Adrenal gland (tissue), 12 donors: ENCODE measurements around the gene AKR1D1. TPM values are rescaled to one million over a fixed set of nuclear protein-coding genes. Genes with fewer than 3 reads are reported as not detected.

Source experiments
- DNase-seq, 7 donors: peaks; one replicate each; pipeline ENCODE4 v3.0.0-alpha.2; 2019 to 2020
- H3K27ac ChIP-seq, 5 donors: fragments of 200-600 bp; sonication (generic) in 4 of 5; 1 replicate in 3 of 5; 2 replicates in 2 of 5; pipeline versions ENCODE4 v1.5.1 to v1.8.0; 2016 to 2020; ENCODE audit warnings: mild to moderate bottlenecking in 1 of 5
- H3K27me3 ChIP-seq: fragments of 200-600 bp; 2 replicates; pipeline ENCODE4 v1.8.0; 2021
- H3K36me3 ChIP-seq, 2 donors: fragments of 200-600 bp; replicated peaks in 1 of 2; 1 replicate in 1 of 2; 2 replicates in 1 of 2; pipeline versions ENCODE4 v1.5.1 to v1.8.0; 2018 to 2022
- H3K4me1 ChIP-seq, 2 donors: fragments of 200-600 bp; replicated peaks in 1 of 2; 1 replicate in 1 of 2; 2 replicates in 1 of 2; pipeline versions ENCODE4 v1.5.1 to v1.8.0; 2018 to 2021
- H3K4me3 ChIP-seq, 4 donors: fragments of 200-600 bp; sonication (generic) in 3 of 4; one replicate each; pipeline ENCODE4 v1.5.1; 2016 to 2018
- H3K9me3 ChIP-seq, 3 donors: fragments of 200-600 bp; sonication (generic) in 1 of 3; replicated peaks in 1 of 3; 1 replicate in 2 of 3; 2 replicates in 1 of 3; pipeline versions ENCODE4 v1.5.1 to v1.8.0; 2016 to 2021
- CTCF ChIP-seq, 6 experiments: fragments of 450-650 bp in 4 of 6; fragments of 200-600 bp in 2 of 6; sonication (generic) in 1 of 6; IDR thresholded peaks; 1 replicate in 5 of 6; 2 replicates in 1 of 6; pipeline versions ENCODE4 v1.5.1 to v1.8.0; 2016 to 2021; ENCODE audit warnings: antibody characterized with exemption in 6 of 6, mild to moderate bottlenecking in 2 of 6, moderate library complexity in 1 of 6
- POLR2A ChIP-seq, 2 donors: fragments of 450-650 bp; IDR thresholded peaks; one replicate each; pipeline ENCODE4 v1.6.1; 2017; ENCODE audit warnings: antibody characterized with exemption in 2 of 2, mild to moderate bottlenecking in 2 of 2, moderate library complexity in 1 of 2
- WGBS, 4 donors: extraction: QIAGEN DNeasy Blood & Tissue Kit in 2 of 4; methylation state at CpG; one replicate each; pipeline versions ENCODE4 v1.1.5 to v1.1.7; 2013 to 2017; 5-methylcytosine and 5-hydroxymethylcytosine counted together
- intact Hi-C, 2 donors: fragments of 100-400 bp; cut with DNase I; formaldehyde crosslinking; loops; one replicate each; pipeline versions ENCODE4 v1.14.1 to v1.15.0; 2022 to 2023
- polyA plus RNA-seq, 3 donors: library from polyadenylated mRNA; stranded (reverse); fragments of 200-250 nt in 2 of 3; fragments of 350-450 nt in 1 of 3; fragmentation: Illumina TruSeq in 1 of 3; extraction: RNeasy Lipid Tissue Mini Kit (QIAGEN cat#74804) in 1 of 3; gene quantifications; one replicate each; pipeline ENCODE4 v1.2.3, GENCODE V29; 2013 to 2014
- total RNA-seq, 9 donors: library from RNA; depleted of rRNA in 4 of 9; stranded (reverse); fragments of >200 nt in 4 of 9; fragments of 120-200 nt in 1 of 9; fragmentation: NEBNext Ultra II Directional in 1 of 9; extraction: Animal tissue kit (Norgen Biotek cat#: 25700) in 1 of 9; gene quantifications; one replicate each; pipeline versions ENCODE4 v1.1.0 to v1.2.4, GENCODE V29; 2013 to 2023
- donor health status: healthy with polysubstance abuse.
- donor health status: Bipolar disorder and iron deficiency.
- donor health status: DM: yes; HTN: yes; CAD: no.
- donor health status: DM: no; HTN: no; CAD: no.
- donor health status: DM: no; HTN: no; CAD: no.
- donor health status: DM: yes; HTN: yes; CAD: no.

AKR1D1 gene
- total and polyA plus RNA-seq, 12 donors, result 0.17 to 0.31 (median 0.22) TPM; not detected in 8

GRCh38 chr7:138127996-138128395 is 51.7 kb downstream of the AKR1D1 start:
- no peaks in the 10 kb centered on the region for H3K27me3 ChIP-seq
- no peaks in the 10 kb centered on the region for H3K9me3 ChIP-seq
- no peak overlapping the region for H3K4me3 ChIP-seq
- no peaks in the 10 kb centered on the region for H3K4me1 ChIP-seq
- no peak overlapping the region for H3K27ac ChIP-seq
- WGBS, 4 donors, result 39 to 45% (median 44%) methylated on average over 2 of the region's 2 CpGs
- intact Hi-C loops, result no loop called here
- H3K36me3 ChIP-seq, result no peaks in the 10 kb centered on the region
- DNase-seq, result no peak
- TF ChIP-seq CTCF (IDR thresholded peaks at IDR 0.05), result no peak
- TF ChIP-seq POLR2A (IDR thresholded peaks at IDR 0.05), result no peak

GRCh38 chr7:138129551-138130165 is 53.4 kb downstream of the AKR1D1 start:
- no peak overlapping the region for H3K4me3 ChIP-seq
- H3K27ac ChIP-seq, result no peak overlapping the region
- no peak for DNase-seq
- H3K36me3 ChIP-seq, result no peaks in the 10 kb centered on the region
- H3K9me3 ChIP-seq, result peaks cover 0 to 4% (median 0%) of the 10 kb centered on the region in 3 donors
- H3K4me1 ChIP-seq, result no peaks in the 10 kb centered on the region
- intact Hi-C loops, result no loop called here
- WGBS, 4 donors, result 86 to 98% (median 89%) methylated on average over 2 to 3 of the region's 3 CpGs
- TF ChIP-seq POLR2A (IDR thresholded peaks at IDR 0.05) (no peak), CTCF (IDR thresholded peaks at IDR 0.05) (no peak)
- H3K27me3 ChIP-seq, result no peaks in the 10 kb centered on the region

- Histone ChIP-seq H3K4me1 (no peaks in the 10 kb centered on the region), H3K36me3 (no peaks in the 10 kb centered on the region), H3K27ac (no peak overlapping the region), H3K27me3 (no peaks in the 10 kb centered on the region), H3K9me3 (peaks cover 0 to 4% (median 0%) of the 10 kb centered on the region in 3 donors), H3K4me3 (no peak overlapping the region)
- 65 to 78% (median 73%) methylated on average over 2 of the region's 2 CpGs for WGBS, 4 donors
- intact Hi-C loops, result no loop called here
- no peak for DNase-seq
- no peak for TF ChIP-seq POLR2A (IDR thresholded peaks at IDR 0.05)
Observed at GRCh38 chr7:138137423-138138171, 61.3 kb downstream of the AKR1D1 start.

- peaks cover 0 to 2% (median 0%) of the 10 kb centered on the region in 3 donors for H3K9me3 ChIP-seq
- H3K4me3 ChIP-seq, result no peak overlapping the region
- intact Hi-C loops, result no loop called here
- H3K27ac ChIP-seq, result no peak overlapping the region
- 55 to 87% (median 76%) methylated on average over 2 to 3 of the region's 3 CpGs for WGBS, 4 donors
- no peaks in the 10 kb centered on the region for H3K36me3 ChIP-seq
- no peak for DNase-seq
- H3K27me3 ChIP-seq, result no peaks in the 10 kb centered on the region
- no peak for TF ChIP-seq CTCF (IDR thresholded peaks at IDR 0.05)
- no peak for TF ChIP-seq POLR2A (IDR thresholded peaks at IDR 0.05)
- no peaks in the 10 kb centered on the region for H3K4me1 ChIP-seq
Observed at GRCh38 chr7:138138244-138138643, 62.0 kb downstream of the AKR1D1 start.
